HepG2 (cell line): ENCODE measurements around the gene NENF. TPM values are rescaled to one million over a fixed set of nuclear protein-coding genes. Genes with fewer than 3 reads are reported as not detected.

ENCODE experiments used
- ATAC-seq: fragments of 200-7000 bp; cut with Tn5 transposase; 3 replicates; pipeline ENCODE4 v1.9.1; 2020; ENCODE audit warnings: mild to moderate bottlenecking, moderate library complexity
- BruUV-seq: library from RNA; stranded (reverse); fragments of 400-500 nt; replicated peaks from 2 replicates; lab custom pipeline; 2021; lab: Mats Ljungman, UMichigan
- CTCF ChIA-PET: fragments of 300-600 bp; formaldehyde crosslinking; extraction: SDS; loops from one replicate; lab custom pipeline; 2021; ENCODE audit warnings: low total read pairs, inconsistent platforms, low intra/inter-chr PET ratio; lab: Yijun Ruan, JAX
- POLR2A ChIA-PET: fragments of 350-600 bp; sonication (Branson Sonifier 250); formaldehyde crosslinking; loops from one replicate; lab custom pipeline; 2020; ENCODE audit warnings: antibody characterized with exemption, inconsistent platforms; lab: Yijun Ruan, JAX
- DNase-seq: peaks from one replicate; pipeline ENCODE4 v3.0.0-alpha.2; 2015; ENCODE audit warnings: low spot score
- FAIRE-seq: peaks from 3 replicates; lab custom pipeline; 2011; peaks lifted over from hg19 to GRCh38; lab: Jason Lieb, UNC
- H2AFZ ChIP-seq: one replicate; pipeline ENCODE4 v1.6.1; 2011; ENCODE audit warnings: low read length, inconsistent platforms
- H3K27ac ChIP-seq: fragments of 300-600 bp; 3 replicates; pipeline ENCODE4 v1.8.0; 2011; ENCODE audit warnings: mixed run types, mild to moderate bottlenecking, mixed read lengths, low read length, inconsistent platforms; ENCODE audit not compliant: insufficient read depth; ENCODE audit errors: extremely low read length
- H3K27me3 ChIP-seq, 2 experiments: fragments of 200-600 bp in 1 of 2; 2 replicates in 1 of 2; 3 replicates in 1 of 2; pipeline versions ENCODE4 v1.6.0 to v1.8.0; 2011; ENCODE audit warnings: low read length in 2 of 2, mild to moderate bottlenecking in 2 of 2, moderate library complexity in 2 of 2, inconsistent platforms in 1 of 2; ENCODE audit not compliant: insufficient read depth in 2 of 2, control insufficient read depth in 1 of 2
- H3K36me3 ChIP-seq, 2 experiments: fragments of 200-600 bp in 1 of 2; replicated peaks in 1 of 2; 2 replicates in 1 of 2; 3 replicates in 1 of 2; pipeline versions ENCODE4 v1.5.1 to v1.8.0; 2011; ENCODE audit warnings: low read length in 2 of 2, inconsistent platforms in 1 of 2; ENCODE audit not compliant: insufficient read depth in 2 of 2, control insufficient read depth in 1 of 2
- H3K4me1 ChIP-seq: 2 replicates; pipeline ENCODE4 v1.5.1; 2012; ENCODE audit warnings: low read length, inconsistent platforms; ENCODE audit not compliant: insufficient read depth
- H3K4me2 ChIP-seq: 2 replicates; pipeline ENCODE4 v1.6.0; 2011; ENCODE audit warnings: low read depth, low read length, inconsistent platforms
- H3K4me3 ChIP-seq, 3 experiments: fragments of 200-600 bp in 1 of 3; sonication (generic), shearing (Covaris generic) in 1 of 3; replicated peaks in 1 of 3; 2 replicates each; pipeline ENCODE4 v1.5.1; 2011 to 2016; ENCODE audit warnings: low read length in 3 of 3, inconsistent platforms in 2 of 3, low read depth in 2 of 3, mild to moderate bottlenecking in 2 of 3, control low read depth in 1 of 3, mixed read lengths in 1 of 3; ENCODE audit not compliant: insufficient read depth in 1 of 3
- H3K79me2 ChIP-seq: one replicate; pipeline ENCODE4 v1.6.1; 2011; ENCODE audit warnings: low read length, inconsistent platforms; ENCODE audit not compliant: insufficient read depth
- H3K9ac ChIP-seq: 2 replicates; pipeline ENCODE4 v1.6.0; 2011; ENCODE audit warnings: mild to moderate bottlenecking, low read depth, low read length, inconsistent platforms; ENCODE audit not compliant: insufficient read depth
- H3K9me3 ChIP-seq: 2 replicates; pipeline ENCODE4 v1.5.1; 2012; ENCODE audit warnings: mild to moderate bottlenecking, low read length
- H4K20me1 ChIP-seq: 2 replicates; pipeline ENCODE4 v1.6.0; 2011; ENCODE audit warnings: inconsistent platforms, mild to moderate bottlenecking, low read length, moderate library complexity; ENCODE audit not compliant: insufficient read depth
- AFF4 ChIP-seq: sonication (generic); formaldehyde crosslinking; IDR thresholded peaks from 2 replicates; pipeline ENCODE4 v1.4.0; 2020; ENCODE audit warnings: missing genetic modification reagents
- BRF2 ChIP-seq: sonication (generic); formaldehyde crosslinking; IDR thresholded peaks from 2 replicates; pipeline ENCODE4 v1.8.1; 2022; ENCODE audit warnings: mild to moderate bottlenecking, missing genetic modification reagents
- FOXM1 ChIP-seq: sonication (generic); formaldehyde crosslinking; IDR thresholded peaks from 2 replicates; pipeline ENCODE4 v1.5.0; 2020; ENCODE audit warnings: missing genetic modification reagents
- KLF11 ChIP-seq: IDR thresholded peaks from 2 replicates; pipeline ENCODE4 v1.6.1; 2016; ENCODE audit warnings: missing compliant biosample characterization
- TRAFD1 ChIP-seq: sonication (generic); formaldehyde crosslinking; IDR thresholded peaks from 2 replicates; pipeline ENCODE4 v1.5.1; 2020; ENCODE audit warnings: missing genetic modification reagents, mild to moderate bottlenecking, borderline replicate concordance
- ZBTB39 ChIP-seq: sonication (generic); formaldehyde crosslinking; IDR thresholded peaks from 2 replicates; pipeline ENCODE4 v1.5.0; 2020; ENCODE audit warnings: missing genetic modification reagents
- ZBTB44 ChIP-seq: sonication (generic); formaldehyde crosslinking; IDR thresholded peaks from 2 replicates; pipeline ENCODE4 v1.4.0; 2020; ENCODE audit warnings: missing genetic modification reagents
- ZNF10 ChIP-seq: sonication (generic); formaldehyde crosslinking; IDR thresholded peaks from 2 replicates; pipeline ENCODE4 v1.4.0; 2020; ENCODE audit warnings: mild to moderate bottlenecking, low read depth, missing genetic modification reagents, borderline replicate concordance
- ZNF205 ChIP-seq: IDR thresholded peaks from 2 replicates; pipeline ENCODE4 v1.6.1; 2018; ENCODE audit warnings: missing biosample characterization, missing genetic modification reagents
- ZNF224 ChIP-seq: sonication (generic); formaldehyde crosslinking; IDR thresholded peaks from 2 replicates; pipeline ENCODE4 v1.5.0; 2020; ENCODE audit warnings: mild to moderate bottlenecking, missing genetic modification reagents
- ZNF780A ChIP-seq: sonication (generic); formaldehyde crosslinking; IDR thresholded peaks from 2 replicates; pipeline ENCODE4 v1.8.0; 2022; ENCODE audit warnings: mild to moderate bottlenecking, missing genetic modification reagents, moderate library complexity
- ZNF891 ChIP-seq: sonication (generic); formaldehyde crosslinking; IDR thresholded peaks from 2 replicates; pipeline ENCODE4 v1.5.0; 2020; ENCODE audit warnings: mild to moderate bottlenecking, missing genetic modification reagents
- WGBS: methylation state at CpG from one replicate; pipeline ENCODE4 v1.1.6; 2017; ENCODE audit warnings: low lambda C conversion rate; 5-methylcytosine and 5-hydroxymethylcytosine counted together
- in situ Hi-C: cut with HindIII; loops from 2 replicates; pipeline ENCODE4 v1.10.0; 2017; ENCODE audit warnings: low pct_unique_long_range_greater_than_20kb; ENCODE audit not compliant: extremely low pct_ligation_motif_present
- intact Hi-C: fragments of 100-400 bp; cut with micrococcal nuclease; formaldehyde crosslinking; loops from one replicate; pipeline ENCODE4 v1.10.0; 2022; ENCODE audit not compliant: unreplicated experiment
- polyA plus RNA-seq, 8 experiments: library from polyadenylated mRNA; depleted of rRNA in 3 of 8; stranded (reverse) in 7 of 8; unstranded in 1 of 8; fragments of >200 nt; fragmentation: Illumina TruSeq in 4 of 8; extraction: Trizol in 4 of 8; gene quantifications; 2 replicates each; pipeline versions ENCODE4 v1.2.1 to v1.2.3, GENCODE V29; 2011 to 2016; ENCODE audit warnings: low read depth in 4 of 8, missing spikeins in 1 of 8, mixed read lengths in 1 of 8; ENCODE audit not compliant: insufficient read depth in 1 of 8
- total RNA-seq, 5 experiments: library from RNA; depleted of rRNA; stranded (reverse); fragments of >200 nt; fragmentation: Illumina TruSeq; extraction: Trizol; gene quantifications; 2 replicates each; pipeline ENCODE4 v1.2.3, GENCODE V29; 2016; ENCODE audit warnings: low read depth in 1 of 5

The NENF gene
- total and polyA plus RNA-seq, 2 of the 13 experiments (the other 11 are each of a cell fraction or from before 2014, with no cell fraction given): 31.7 to 40.4 TPM

- H3K9ac ChIP-seq: no peak overlapping the region
- POLR2A ChIA-PET: interaction anchor here (1.1 kb wide), 1 partner anchor 135 kb away, joined by 3 read pairs; the partner anchor contains the start of gene ATF3
- in situ Hi-C loops: loop anchor here (10.0 kb wide), 1 partner anchor 151 kb away; a partner anchor contains a TSS
- DNase-seq: no peak
- no peak overlapping the region for H2AFZ ChIP-seq
- H3K27ac ChIP-seq: no peak overlapping the region
- TF ChIP-seq AFF4: no peak
- no peak for TF ChIP-seq KLF11 (CRISPR knock-in tag)
- no peak for TF ChIP-seq ZNF224 (CRISPR knock-in tag)
- no peak for TF ChIP-seq ZBTB39 (CRISPR knock-in tag)
- TF ChIP-seq FOXM1 (CRISPR knock-in tag): no peak
- no peak for TF ChIP-seq ZNF891 (CRISPR knock-in tag)
- no peak for TF ChIP-seq ZNF205 (CRISPR knock-in tag)
- TF ChIP-seq ZNF780A (CRISPR knock-in tag): no peak
- TF ChIP-seq TRAFD1 (CRISPR knock-in tag): no peak
- no peak for TF ChIP-seq ZNF10 (CRISPR knock-in tag)
- TF ChIP-seq BRF2: no peak
- no peak for TF ChIP-seq ZBTB44 (CRISPR knock-in tag)
- H3K4me1 ChIP-seq: peaks cover 9% of the 10 kb centered on the region; the same call in 1 of the 2 replicates
- no peaks in the 10 kb centered on the region for H3K9me3 ChIP-seq
- H3K4me2 ChIP-seq: no peak overlapping the region
- CTCF ChIA-PET: no interaction called here
- no peaks in the 10 kb centered on the region for H4K20me1 ChIP-seq
- H3K27me3 ChIP-seq: peaks cover 5 to 11% of the 10 kb centered on the region in 2 experiments; a peak in 3 of 5 replicates
- 50% methylated on average over 9 of the region's 9 CpGs for WGBS
- no peak for ATAC-seq
- no peak overlapping the region for H3K4me3 ChIP-seq
- H3K36me3 ChIP-seq: no peaks in the 10 kb centered on the region
- no peak for FAIRE-seq
- intact Hi-C loops: loop anchor here (10.0 kb wide), 1 partner anchor 311 kb away; no protein-coding TSS in a partner anchor
- BruUV-seq: no TSS peak
- H3K79me2 ChIP-seq: no peaks in the 10 kb centered on the region
Measured at GRCh38 chr1:212473729-212474128, 41.0 kb downstream of the NENF start.
